GM19397 (cell line): ENCODE results near the gene BZW2.
"Not testable (repeated sequence)": the region's sequence is repeated elsewhere in the genome, so short reads cannot be mapped to it uniquely, and the experiment has no call there.

ENCODE experiments used
- ATAC-seq: cut with Tn5 transposase; IDR thresholded peaks from one replicate; pipeline ENCODE4 v1.9.1; 2021; ENCODE audit warnings: mild to moderate bottlenecking, moderate library complexity; ENCODE audit not compliant: unreplicated experiment

The BZW2 gene

DNA sequence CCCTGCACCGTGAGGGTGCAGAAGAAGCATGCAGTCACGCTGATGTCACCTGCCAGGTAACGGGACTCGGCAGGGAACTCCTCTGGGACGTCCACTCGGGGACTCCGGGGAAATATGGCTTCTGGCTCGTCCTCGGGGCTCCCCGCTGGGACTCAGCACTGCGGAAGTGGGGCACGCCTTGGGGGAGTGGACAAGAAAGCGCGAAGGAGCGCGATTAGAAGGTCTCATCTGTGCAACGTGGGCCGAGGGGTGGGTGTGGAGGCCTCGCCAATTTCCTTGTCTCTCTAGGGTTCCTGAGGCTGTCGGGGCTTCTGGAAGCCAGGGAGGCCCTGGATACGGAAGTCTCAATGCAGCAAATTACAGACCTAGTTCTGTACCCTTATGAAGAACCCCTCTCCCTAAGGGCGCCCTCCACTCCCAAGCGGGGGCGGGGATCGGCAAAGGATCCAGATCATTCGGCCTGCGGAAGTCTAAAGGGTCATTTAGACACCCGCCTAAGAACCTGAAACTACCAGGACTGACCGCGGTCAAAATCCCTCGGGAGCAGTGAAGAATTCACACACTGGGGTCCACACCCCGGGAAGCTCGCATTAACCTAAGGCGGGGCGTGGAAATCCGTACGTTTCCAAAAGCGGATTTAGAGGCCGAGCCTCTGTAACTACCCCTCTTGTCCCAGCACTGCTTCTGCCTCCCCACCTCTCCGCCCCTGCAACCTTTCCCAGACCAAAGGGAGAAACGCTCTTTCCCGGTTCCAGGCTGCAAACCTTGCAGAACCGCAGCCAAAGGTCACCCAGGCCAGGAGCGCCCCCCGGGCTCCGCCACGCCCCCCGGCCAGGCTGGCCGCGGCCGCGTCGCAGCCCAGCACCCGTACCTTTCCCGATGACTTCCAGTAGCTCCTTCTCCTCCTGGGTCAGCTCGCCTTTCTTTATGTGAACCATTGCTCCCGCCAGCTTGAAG, 1.1 kb upstream of the BZW2 start:
- ATAC-seq, result peak; percentile 13

DNA sequence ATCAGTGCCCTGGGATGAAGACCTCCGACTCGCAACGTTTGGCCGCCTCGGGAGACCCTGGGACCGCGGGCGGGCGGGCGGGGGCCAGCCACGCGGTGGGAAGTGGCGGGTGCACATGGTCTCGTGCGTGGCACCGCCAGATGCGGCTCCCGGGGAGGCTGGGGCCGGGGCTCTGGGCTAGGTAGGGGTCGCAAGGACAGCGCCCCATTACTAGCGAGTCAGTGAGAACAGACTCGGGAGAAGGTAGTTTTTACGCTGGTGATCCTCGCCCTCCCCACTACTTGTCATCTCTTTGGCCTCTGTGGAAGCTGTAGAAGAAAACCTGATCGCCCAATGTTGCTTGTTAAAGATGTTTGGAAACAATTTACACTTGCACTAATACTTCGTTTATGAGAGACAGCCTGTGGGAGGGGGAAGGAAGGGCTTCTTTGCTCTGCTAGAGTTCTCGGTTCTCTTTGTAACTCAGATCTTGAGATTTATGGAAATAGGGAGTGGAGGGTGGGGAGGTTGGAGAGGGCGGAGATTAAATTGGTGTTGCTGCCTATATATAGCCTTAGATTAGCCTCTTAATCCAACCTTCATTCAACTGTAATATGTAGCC, 591 bp downstream of the BZW2 start:
- ATAC-seq, result no peak

DNA sequence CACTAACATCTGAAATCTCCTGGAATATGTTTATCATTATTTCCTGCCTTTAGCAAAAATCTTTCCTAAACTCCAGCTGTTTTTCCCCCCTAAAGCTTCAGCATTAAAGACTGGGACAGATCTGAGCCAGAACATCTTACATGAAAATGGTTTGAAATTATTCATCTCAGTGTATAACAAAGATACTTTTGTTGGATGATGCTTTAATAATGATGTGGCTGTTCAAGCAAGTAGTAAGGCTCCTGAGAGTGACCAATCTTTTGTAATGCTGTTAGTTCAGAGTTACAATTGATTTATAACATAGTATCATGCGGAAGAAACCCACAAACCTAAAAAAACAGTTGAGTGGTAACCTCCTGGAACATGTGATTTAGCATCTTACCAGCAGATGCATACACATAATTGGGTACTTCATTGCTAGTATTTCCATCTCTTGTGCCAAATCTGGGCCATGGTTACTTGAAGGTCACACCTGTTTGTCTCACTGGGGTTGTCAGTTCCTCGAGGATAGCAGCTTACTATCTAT, 1.5 kb downstream of the BZW2 start:
- no peak for ATAC-seq

DNA sequence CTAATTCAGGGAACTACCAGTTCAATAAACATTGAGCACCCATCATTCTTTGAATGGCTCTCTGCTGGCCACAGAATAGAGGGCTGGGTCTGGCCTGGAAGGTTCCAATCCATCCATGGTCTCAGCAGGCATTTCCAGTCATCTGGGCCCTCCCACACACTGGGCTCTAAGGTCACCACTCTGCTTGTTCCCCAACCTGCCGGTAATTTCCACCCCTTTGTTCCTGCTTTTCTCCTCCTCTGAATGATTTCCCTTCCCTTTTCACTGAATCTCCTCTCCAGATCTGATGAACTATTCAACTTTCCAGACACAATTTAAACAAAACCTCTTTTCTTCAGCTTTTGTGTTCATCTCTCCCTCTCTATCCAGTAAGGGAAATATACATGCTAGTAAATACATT, 2.6 kb downstream of the BZW2 start:
- no peak for ATAC-seq

DNA sequence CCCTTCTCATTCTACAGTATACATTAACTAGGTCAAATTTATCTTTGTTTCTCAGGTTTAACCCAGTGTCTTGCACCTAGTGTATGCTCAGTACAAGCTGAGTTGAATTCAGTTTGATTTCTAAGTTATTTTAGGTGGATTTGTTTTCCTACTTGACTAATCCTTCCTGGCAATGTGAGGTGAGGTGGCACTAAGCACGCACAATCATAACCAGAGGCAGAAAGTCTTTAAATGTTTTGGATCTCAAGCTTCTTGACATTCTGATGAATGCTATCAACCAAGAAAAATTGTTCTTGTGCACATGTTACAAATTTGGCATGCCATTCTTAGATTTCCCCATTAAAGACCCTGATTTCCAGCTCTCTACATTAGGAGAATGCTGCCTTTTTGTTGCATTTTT, 3.2 kb downstream of the BZW2 start:
- no peak for ATAC-seq

DNA sequence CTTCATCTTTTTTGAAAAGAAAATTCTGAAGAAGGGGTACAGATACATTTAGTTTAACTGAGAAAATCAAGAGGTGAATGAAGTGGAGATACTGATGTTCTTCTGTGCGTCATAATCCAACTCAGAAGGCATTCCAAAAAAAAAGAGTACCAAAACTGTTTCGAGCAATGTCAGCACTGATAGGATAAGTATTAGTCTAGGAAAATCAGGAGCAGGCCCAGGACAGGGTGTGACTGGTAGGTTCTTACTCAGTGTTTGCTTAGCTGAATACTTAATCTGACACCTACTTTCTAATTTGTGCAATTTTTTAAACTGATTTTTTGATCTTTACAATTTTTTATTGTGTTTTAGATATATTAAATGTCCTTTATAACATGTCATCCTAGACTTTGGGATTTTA, 4.3 kb downstream of the BZW2 start:
- ATAC-seq, result no peak

DNA sequence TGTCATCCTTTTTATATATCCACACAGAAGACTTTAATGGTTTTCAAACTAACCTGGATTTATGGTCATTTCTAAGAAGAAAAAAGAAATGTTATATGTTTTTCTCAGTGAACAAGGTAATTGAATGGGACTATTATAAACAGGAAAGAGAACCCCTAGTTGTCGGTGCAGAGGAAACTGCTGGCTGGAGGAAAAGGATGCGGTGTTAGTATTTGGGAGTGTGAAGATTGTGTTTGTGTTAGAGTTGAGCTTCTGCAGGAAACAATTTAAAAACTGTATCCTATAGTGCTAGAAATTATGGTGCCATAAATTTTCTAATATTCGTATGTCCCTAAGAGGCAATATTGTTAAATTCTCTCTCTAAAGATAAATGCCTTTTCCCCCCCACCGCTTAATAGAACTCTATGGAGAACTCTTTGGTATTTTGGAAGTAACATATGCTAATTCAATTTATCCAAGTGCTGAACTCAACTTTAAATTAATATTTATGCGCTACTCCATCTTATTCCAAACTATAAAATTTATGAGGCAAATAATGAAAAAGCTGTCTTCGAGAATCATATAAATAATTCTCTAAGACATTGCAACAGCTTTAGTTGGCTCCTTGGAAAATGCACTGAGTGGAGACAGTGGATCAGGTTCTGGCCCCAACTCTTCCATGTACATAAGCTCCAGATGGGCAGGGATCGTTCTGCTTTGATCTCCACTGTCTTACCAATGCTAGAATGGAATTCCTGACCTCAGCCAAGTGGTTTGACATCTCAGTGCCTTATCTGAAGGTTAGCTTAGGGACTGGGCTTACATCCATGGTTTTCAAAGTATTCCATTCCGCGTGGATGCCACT, 5.6 kb downstream of the BZW2 start:
- no peak for ATAC-seq

DNA sequence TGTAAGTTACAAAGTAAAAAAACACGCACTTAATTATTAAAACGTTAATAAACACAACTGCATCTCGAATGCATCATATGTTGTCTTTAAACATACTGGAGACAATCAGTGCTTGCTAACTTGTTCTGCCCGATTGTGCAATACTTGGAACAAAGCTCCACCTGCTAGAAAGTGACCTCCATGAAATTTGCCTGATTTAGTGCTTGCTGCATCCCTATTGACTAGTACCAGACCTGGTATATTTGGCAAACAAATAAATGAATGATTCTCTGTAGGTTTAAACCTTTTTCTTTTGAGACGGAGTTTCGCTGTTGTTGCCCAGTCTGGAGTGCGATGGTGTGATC, 6.2 kb downstream of the BZW2 start:
- no peak for ATAC-seq

DNA sequence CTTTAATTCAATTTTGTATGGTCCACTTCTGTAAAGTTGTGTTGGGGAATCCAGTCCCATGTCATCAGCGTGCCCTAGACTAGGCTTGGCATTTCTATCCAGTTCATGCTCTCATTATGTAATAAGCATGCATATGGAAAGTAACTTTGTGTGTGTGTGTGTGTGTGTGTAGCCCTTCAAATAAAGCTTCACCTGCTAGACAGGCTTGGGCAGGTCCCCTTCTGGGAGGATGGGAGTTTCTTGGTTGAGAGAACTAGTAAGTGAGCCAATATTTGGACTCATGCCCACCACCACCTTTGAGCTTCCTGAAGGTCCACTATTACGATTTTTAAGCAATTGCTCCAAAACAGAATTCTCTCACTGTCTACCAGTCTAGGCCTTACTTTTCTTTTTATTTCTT, 6.9 kb downstream of the BZW2 start:
- ATAC-seq, result no peak

DNA sequence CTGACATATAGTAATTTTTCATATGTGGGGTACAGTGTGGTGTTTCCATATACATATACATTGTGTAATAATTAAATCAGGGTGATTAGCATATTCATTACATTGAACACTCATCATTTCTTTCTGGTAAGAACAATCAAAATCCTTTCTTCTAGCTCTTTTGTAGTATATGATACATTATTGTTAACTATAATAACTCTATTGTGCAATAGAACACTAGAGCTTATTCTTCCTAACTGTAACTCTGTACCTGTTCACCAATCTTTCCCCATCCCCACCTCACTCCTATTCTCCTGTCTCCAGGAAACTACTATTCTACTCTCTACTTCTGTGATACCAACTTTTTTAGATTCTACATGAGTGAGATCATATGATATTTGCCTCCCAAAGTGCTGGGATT, 9.4 kb downstream of the BZW2 start:
- no peak for ATAC-seq

DNA sequence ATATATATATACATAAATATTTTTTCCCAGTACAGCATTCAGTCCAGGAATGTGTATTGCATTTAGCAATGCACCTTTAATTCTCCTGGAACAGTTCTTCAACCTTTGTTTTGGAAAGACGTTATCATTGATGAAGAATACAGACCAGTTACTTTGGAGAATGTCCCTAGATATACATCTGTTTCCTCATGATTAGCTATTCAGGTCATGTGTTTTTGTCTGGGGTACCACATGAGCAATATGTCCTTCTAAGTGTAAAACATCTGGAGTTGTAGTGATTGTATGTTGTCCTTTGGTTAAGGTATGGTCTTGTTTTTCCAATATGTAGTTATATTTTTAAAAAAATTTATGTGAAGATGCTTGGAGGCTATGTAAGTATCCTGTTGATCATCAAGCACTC, 10.2 kb downstream of the BZW2 start:
- no peak for ATAC-seq

DNA sequence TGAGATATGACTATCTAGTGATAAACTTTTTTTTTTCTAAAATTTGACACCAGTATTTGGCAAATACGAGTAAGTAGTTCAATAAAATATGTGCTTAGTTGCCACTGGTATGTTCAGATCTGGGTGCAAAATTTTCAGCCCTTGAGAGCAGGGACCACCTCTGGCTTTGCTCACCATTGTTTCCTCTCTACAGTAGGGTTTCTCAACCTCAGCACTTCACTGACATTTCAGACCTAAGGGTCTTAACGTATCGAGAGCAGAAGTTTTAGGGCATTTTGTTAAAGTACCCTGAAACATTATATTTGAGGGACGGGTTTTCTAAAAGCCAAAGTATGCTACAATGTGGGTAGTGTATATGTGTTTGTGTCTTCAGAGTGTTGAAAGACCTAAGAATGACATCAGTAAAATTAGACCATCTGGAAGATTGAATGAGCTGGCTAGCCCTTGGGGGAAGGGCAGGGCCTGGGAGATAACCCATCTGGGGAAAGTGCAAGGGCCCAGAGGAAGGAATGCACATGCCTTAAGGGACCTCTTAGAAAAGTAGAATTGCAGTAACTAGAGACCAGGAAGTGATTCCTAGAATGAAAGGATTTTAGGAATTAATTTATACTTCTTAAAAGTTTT, 11.8 kb downstream of the BZW2 start:
- no peak for ATAC-seq

DNA sequence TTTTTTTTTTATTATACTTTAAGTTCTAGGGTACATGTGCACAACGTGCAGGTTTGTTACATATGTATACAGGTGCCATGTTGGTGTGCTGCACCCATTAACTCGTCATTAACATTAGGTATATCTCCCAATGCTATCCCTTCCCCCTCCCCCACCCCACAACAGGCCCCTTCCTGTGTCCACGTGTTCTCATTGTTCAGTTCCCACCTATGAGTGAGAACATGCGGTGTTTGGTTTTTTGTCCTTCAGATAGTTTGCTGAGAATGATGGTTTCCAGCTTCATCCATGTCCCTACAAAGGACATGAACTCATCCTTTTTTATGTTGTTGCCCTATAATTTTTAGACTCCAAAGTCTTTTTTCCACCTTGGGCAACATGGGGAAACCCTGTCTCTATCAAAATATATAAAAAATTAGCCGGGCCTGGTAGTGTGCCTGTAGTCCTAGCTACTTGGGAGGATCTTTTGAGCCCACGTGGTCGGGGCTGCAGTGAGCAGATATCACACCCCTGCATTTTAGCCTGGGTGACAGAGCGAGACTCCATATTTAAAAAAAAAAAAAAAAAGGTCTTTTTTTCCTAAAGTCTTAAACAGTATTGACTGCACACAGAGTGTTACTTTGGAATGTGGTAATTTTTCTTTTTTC, 14.0 kb downstream of the BZW2 start:
- ATAC-seq, result not testable (repeated sequence)

DNA sequence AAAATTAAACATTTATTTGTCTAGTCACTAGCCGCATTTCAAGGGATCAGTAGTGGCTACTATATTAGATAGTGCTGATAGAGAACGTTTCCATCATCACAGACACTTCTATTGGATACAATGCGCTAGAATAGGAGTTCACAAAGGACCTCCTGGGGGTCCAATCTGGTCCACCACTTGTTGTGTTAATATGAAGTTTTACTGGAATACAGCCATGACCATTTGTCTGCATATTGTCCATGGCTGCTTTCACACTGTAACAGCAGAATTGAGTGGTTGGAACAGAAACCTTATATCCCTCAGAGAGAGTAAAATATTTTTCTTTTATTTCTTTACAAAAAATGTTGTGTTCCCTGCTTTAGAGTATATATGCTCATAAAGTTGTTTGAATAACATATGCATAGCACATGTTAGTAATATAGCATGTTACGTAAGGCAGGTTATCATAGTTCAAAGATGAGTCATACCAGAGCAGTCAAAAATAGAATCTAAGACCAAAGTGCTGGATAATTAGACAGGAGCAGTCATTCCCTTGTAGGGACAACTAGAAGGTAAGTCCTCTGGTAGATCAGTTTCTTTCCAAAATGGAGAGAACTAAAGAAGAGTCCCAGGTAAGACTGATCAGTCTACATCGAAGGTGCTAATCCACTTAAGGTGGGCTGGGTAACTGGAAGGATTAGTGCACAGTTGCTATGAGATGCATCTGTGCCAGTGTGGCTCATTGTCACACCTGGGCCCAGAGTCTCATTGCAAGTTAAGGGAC, 14.9 kb downstream of the BZW2 start:
- no peak for ATAC-seq

DNA sequence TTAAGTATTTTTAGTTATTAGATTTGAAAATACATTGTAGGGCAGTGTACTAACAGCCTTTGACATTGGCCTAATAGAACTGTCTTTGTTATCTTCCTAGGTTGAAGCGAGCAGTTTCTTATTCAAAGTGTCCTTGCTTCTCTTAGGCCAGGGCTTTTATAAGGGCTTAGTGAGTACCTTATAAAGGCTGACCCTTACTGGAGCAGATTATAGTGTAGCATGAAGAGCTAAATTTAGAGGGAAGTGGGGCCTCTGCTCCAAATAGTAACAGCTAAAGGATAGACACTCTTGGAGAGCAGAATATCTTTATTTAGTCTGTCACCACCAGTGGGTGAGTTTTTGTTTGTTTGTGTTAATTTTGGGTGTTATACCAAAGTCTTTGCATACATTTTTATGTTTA, 15.9 kb downstream of the BZW2 start:
- no peak for ATAC-seq

DNA sequence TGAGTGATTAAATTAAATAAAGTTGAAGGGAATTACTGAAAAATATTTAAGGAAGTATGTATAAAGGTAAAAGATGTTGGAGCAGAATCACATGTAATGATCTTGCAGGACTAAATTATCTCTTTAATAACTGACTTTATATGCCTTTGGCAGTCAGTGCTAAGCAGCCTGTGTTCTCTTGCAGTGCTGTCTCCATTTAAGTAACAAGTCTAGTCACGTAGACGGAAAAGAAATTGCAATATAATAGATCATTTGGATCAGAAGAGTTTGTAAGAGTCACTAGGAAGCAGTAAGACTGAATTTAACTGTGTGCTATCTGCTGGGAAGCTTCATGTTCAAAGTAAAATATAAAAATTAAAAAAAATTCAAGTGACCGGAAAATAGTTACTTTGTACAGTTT, 21.4 kb downstream of the BZW2 start:
- ATAC-seq, result no peak

DNA sequence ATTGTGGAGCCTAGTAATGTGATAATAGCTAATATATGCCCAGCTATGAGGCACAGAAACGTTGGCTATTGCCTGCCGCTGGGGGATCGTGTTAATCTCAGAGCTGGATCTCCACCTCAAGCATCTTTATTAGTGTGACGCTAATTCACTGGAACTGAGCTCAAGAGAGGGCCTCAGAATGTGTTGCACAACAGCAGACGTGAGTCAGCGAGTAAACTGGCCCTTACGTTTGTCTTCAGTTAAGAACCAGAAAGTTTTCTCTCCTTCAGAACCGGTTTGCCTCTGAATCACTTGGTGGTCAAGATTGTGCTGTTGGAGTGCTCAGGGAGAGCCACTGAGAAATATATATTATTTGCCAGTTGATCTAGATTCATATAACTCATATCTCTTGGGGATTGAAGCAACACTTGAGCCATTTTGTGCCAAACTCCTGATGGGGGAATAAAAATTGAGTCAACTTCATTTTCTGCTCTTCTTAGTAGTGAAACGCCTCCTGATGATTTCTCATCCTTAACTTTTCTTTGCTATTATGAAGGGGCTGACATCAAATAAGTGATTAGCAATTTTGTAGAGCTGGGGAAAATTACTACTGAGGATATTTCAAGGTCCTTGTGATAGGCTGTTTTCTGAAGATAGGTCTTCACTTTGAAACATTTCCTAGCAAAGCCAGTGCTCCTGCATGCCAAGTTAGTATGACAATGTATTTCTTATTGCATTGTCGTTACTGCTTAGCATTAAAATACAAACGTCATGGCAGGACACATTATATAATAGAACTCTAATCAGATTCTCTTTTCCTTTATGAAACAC, 22.3 kb downstream of the BZW2 start:
- no peak for ATAC-seq

DNA sequence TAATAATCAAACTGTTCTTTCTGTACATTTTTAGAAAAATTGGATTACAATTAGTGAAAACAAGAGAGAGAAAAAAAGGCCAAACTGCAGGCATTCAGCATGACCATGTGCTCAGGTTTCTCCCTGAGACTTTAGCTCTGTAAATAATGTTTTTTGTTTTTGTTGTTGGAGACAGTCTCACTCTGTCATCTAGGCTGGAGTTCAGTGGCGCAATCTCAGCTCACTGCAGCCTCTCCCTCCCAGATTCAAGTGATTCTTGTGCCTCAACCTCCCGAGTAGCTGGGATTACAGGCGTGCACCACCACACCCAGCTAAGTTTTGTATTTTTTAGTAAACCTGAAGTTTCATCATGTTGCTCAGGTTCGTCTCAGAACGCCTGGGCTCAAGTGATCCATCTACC, 23.0 kb downstream of the BZW2 start:
- ATAC-seq, result no peak

DNA sequence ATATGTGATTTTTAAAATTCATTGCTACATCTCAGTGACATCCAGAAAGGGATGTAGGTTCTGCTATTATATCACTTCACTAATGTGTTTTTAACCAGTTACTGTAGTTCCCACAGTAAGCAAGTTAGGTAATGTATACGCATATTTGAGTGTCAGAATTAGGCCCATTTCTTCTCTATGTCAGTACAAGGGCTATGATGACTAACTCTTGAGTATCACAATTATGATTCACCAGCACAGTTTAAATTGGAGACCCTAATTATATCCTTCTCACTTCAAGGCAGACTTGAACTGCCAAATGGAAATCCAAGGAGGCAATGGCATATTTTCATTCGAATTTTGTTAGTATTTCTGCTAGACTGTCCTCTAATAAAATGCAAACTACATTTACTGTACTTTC, 23.6 kb downstream of the BZW2 start:
- ATAC-seq, result no peak
